Neuronal stem cell (in vitro differentiated cells): Measurements from ENCODE around the gene FBXO10.

ENCODE experiments used
- DNase-seq: peaks from one replicate; pipeline ENCODE4 v3.0.0-alpha.2; 2013; ENCODE audit warnings: low spot score
- H2AFZ ChIP-seq: one replicate; pipeline ENCODE4 v1.6.1; 2013; ENCODE audit warnings: mild to moderate bottlenecking, low read length, inconsistent platforms
- H2AK5ac ChIP-seq: 2 replicates; pipeline ENCODE4 v1.6.1; 2013; ENCODE audit warnings: low read depth, mild to moderate bottlenecking, inconsistent platforms, low read length, moderate library complexity, mixed read lengths
- H2BK120ac ChIP-seq: 2 replicates; pipeline ENCODE4 v1.6.1; 2013; ENCODE audit warnings: low read depth, mild to moderate bottlenecking, inconsistent platforms, low read length, moderate library complexity, mixed read lengths
- H2BK12ac ChIP-seq: one replicate; pipeline ENCODE4 v1.6.1; 2013; ENCODE audit warnings: low read length, inconsistent platforms
- H2BK15ac ChIP-seq: 2 replicates; pipeline ENCODE4 v1.6.1; 2013; ENCODE audit warnings: mild to moderate bottlenecking, low read length, inconsistent platforms, mixed read lengths
- H2BK5ac ChIP-seq: one replicate; pipeline ENCODE4 v1.6.1; 2013; ENCODE audit warnings: inconsistent platforms, mild to moderate bottlenecking, low read length, moderate library complexity
- H3K14ac ChIP-seq: one replicate; pipeline ENCODE4 v1.6.1; 2013; ENCODE audit warnings: low read length, inconsistent platforms
- H3K18ac ChIP-seq: 2 replicates; pipeline ENCODE4 v1.6.1; 2013; ENCODE audit warnings: low read length, inconsistent platforms
- H3K23ac ChIP-seq: 2 replicates; pipeline ENCODE4 v1.6.1; 2013; ENCODE audit warnings: low read depth, mild to moderate bottlenecking, mixed read lengths, low read length, inconsistent platforms; ENCODE audit not compliant: poor library complexity
- H3K27ac ChIP-seq: replicated peaks from 3 replicates; pipeline ENCODE4 v1.5.1; 2013; ENCODE audit warnings: low read length, inconsistent platforms
- H3K27me3 ChIP-seq, 3 experiments: 2 replicates each; pipeline ENCODE4 v1.6.1; 2013; ENCODE audit warnings: low read length in 3 of 3, mild to moderate bottlenecking in 2 of 3, inconsistent platforms in 1 of 3, low read depth in 1 of 3, mixed read lengths in 1 of 3, moderate library complexity in 1 of 3; ENCODE audit not compliant: control insufficient read depth in 3 of 3, insufficient read depth in 3 of 3
- H3K36me3 ChIP-seq, 2 donors: replicated peaks in 1 of 2; 2 replicates each; pipeline ENCODE4 v1.6.1; 2013; ENCODE audit warnings: low read length in 2 of 2; ENCODE audit not compliant: control insufficient read depth in 2 of 2, insufficient read depth in 2 of 2
- H3K4ac ChIP-seq: 2 replicates; pipeline ENCODE4 v1.6.1; 2013; ENCODE audit warnings: inconsistent platforms, mild to moderate bottlenecking, low read length, moderate library complexity
- H3K4me1 ChIP-seq, 2 donors: 1 replicate in 1 of 2; 2 replicates in 1 of 2; pipeline ENCODE4 v1.6.1; 2013; ENCODE audit warnings: low read length in 2 of 2, low read depth in 1 of 2; ENCODE audit not compliant: control insufficient read depth in 2 of 2, insufficient read depth in 1 of 2
- H3K4me2 ChIP-seq: one replicate; pipeline ENCODE4 v1.6.1; 2013; ENCODE audit warnings: mild to moderate bottlenecking, low read length, inconsistent platforms; ENCODE audit not compliant: insufficient read depth, poor library complexity, severe bottlenecking
- H3K4me3 ChIP-seq, 2 donors: 2 replicates each; pipeline ENCODE4 v1.5.1; 2013; ENCODE audit warnings: low read length in 2 of 2, mild to moderate bottlenecking in 2 of 2, inconsistent platforms in 1 of 2, moderate library complexity in 1 of 2
- H3K79me1 ChIP-seq: one replicate; pipeline ENCODE4 v1.6.1; 2013; ENCODE audit warnings: low read depth, mild to moderate bottlenecking, inconsistent platforms, low read length, moderate library complexity
- H3K9ac ChIP-seq: one replicate; pipeline ENCODE4 v1.6.1; 2013; ENCODE audit warnings: mild to moderate bottlenecking, low read depth, low read length, inconsistent platforms; ENCODE audit not compliant: poor library complexity
- H3K9me3 ChIP-seq, 2 donors: replicated peaks in 1 of 2; 2 replicates each; pipeline versions ENCODE3 to v1.6.1; 2013; ENCODE audit warnings: low read length in 2 of 2, mild to moderate bottlenecking in 2 of 2, inconsistent platforms in 1 of 2, low read depth in 1 of 2, mixed read lengths in 1 of 2, moderate library complexity in 1 of 2; ENCODE audit not compliant: control insufficient read depth in 2 of 2, insufficient read depth in 1 of 2
- H4K8ac ChIP-seq: one replicate; pipeline ENCODE4 v1.6.1; 2013; ENCODE audit warnings: low read depth, mild to moderate bottlenecking, inconsistent platforms, low read length, moderate library complexity
- H4K91ac ChIP-seq: one replicate; pipeline ENCODE4 v1.6.1; 2013; ENCODE audit warnings: low read length, low read depth, mild to moderate bottlenecking, inconsistent platforms; ENCODE audit not compliant: poor library complexity
- WGBS, 2 donors: extraction: QIAGEN DNeasy Blood & Tissue Kit; methylation state at CpG; one replicate each; pipeline ENCODE4 v1.1.7; 2013; ENCODE audit warnings: missing lambda C conversion rate in 2 of 2, mixed read lengths in 1 of 2; ENCODE audit not compliant: insufficient read length in 2 of 2, insufficient replicate concordance in 1 of 2; ENCODE audit errors: extremely low coverage in 2 of 2; 5-methylcytosine and 5-hydroxymethylcytosine counted together

Gene FBXO10

GRCh38 chr9:37501957-37502596, 74.1 kb downstream of the FBXO10 start:
- H4K8ac ChIP-seq: no peak overlapping the region
- H3K27me3 ChIP-seq: no peaks in the 10 kb centered on the region
- no peak overlapping the region for H3K14ac ChIP-seq
- peaks cover 41 to 95% of the 10 kb centered on the region in 2 donors for H3K36me3 ChIP-seq
- no peaks in the 10 kb centered on the region for H3K79me1 ChIP-seq
- H3K4me2 ChIP-seq: no peak overlapping the region
- no CpG with 5 or more reads among the region's 2 CpGs for WGBS, 2 donors
- no peak overlapping the region for H3K18ac ChIP-seq
- H2BK120ac ChIP-seq: no peak overlapping the region
- no peak overlapping the region for H2AFZ ChIP-seq
- no peak overlapping the region for H3K9ac ChIP-seq
- H3K9me3 ChIP-seq: no peaks in the 10 kb centered on the region
- H3K27ac ChIP-seq: no peak overlapping the region
- no peak for DNase-seq
- no peak overlapping the region for H2AK5ac ChIP-seq
- H4K91ac ChIP-seq: no peak overlapping the region
- H3K4me3 ChIP-seq: no peak overlapping the region
- no peak overlapping the region for H2BK15ac ChIP-seq
- no peak overlapping the region for H2BK5ac ChIP-seq
- H2BK12ac ChIP-seq: no peak overlapping the region
- H3K23ac ChIP-seq: no peak overlapping the region
- H3K4ac ChIP-seq: no peak overlapping the region
- no peaks in the 10 kb centered on the region for H3K4me1 ChIP-seq

- no peak overlapping the region for H4K91ac ChIP-seq
- peaks cover 48 to 97% of the 10 kb centered on the region in 2 donors for H3K36me3 ChIP-seq
- H3K9ac ChIP-seq: no peak overlapping the region
- H3K27ac ChIP-seq: no peak overlapping the region
- H3K27me3 ChIP-seq: no peaks in the 10 kb centered on the region
- no peak overlapping the region for H2AK5ac ChIP-seq
- no peak overlapping the region for H4K8ac ChIP-seq
- no peak overlapping the region for H3K23ac ChIP-seq
- H3K4me1 ChIP-seq: no peaks in the 10 kb centered on the region
- no peak overlapping the region for H3K4ac ChIP-seq
- H3K9me3 ChIP-seq: no peaks in the 10 kb centered on the region
- H3K14ac ChIP-seq: no peak overlapping the region
- H3K79me1 ChIP-seq: no peaks in the 10 kb centered on the region
- no peak overlapping the region for H2BK15ac ChIP-seq
- H3K18ac ChIP-seq: no peak overlapping the region
- no peak overlapping the region for H2BK5ac ChIP-seq
- WGBS, 2 donors: no CpG with 5 or more reads among the region's 6 CpGs
- no peak overlapping the region for H2BK120ac ChIP-seq
- H3K4me3 ChIP-seq: no peak overlapping the region
- no peak overlapping the region for H2BK12ac ChIP-seq
- no peak overlapping the region for H2AFZ ChIP-seq
- no peak for DNase-seq
- no peak overlapping the region for H3K4me2 ChIP-seq
Observed at GRCh38 chr9:37499297-37499696, 76.9 kb downstream of the FBXO10 start.

- Histone ChIP-seq H3K36me3 (peaks cover 48 to 97% of the 10 kb centered on the region in 2 donors), H3K27ac (no peak overlapping the region), H2AFZ (no peak overlapping the region), H3K4me2 (no peak overlapping the region), H2AK5ac (no peak overlapping the region), H3K9ac (no peak overlapping the region), H4K91ac (no peak overlapping the region), H3K27me3 (no peaks in the 10 kb centered on the region), H3K79me1 (no peaks in the 10 kb centered on the region), H3K18ac (no peak overlapping the region), H3K14ac (no peak overlapping the region), H3K9me3 (no peaks in the 10 kb centered on the region), H3K4me1 (no peaks in the 10 kb centered on the region), H3K23ac (no peak overlapping the region), H3K4ac (no peak overlapping the region), H2BK15ac (no peak overlapping the region), H3K4me3 (no peak overlapping the region), H4K8ac (no peak overlapping the region), H2BK12ac (no peak overlapping the region), H2BK120ac (no peak overlapping the region), H2BK5ac (no peak overlapping the region)
- no CpG with 5 or more reads among the region's 3 CpGs for WGBS, 2 donors
- DNase-seq: no peak
Observed at GRCh38 chr9:37498457-37498856, 77.7 kb downstream of the FBXO10 start.

- DNase-seq: no peak
Observed at GRCh38 chr9:37497320-37497719, 78.9 kb downstream of the FBXO10 start.

More at GRCh38 chr9:37497320-37497719, 78.9 kb downstream of the FBXO10 start:
- H3K4me3 ChIP-seq: no peak overlapping the region
- no CpG with 5 or more reads among the region's 3 CpGs for WGBS, 2 donors
- no peak overlapping the region for H3K4me2 ChIP-seq
- H3K4me1 ChIP-seq: no peaks in the 10 kb centered on the region
- H3K79me1 ChIP-seq: no peaks in the 10 kb centered on the region
- no peak overlapping the region for H3K18ac ChIP-seq
- H4K91ac ChIP-seq: no peak overlapping the region
- no peak overlapping the region for H2BK120ac ChIP-seq
- no peaks in the 10 kb centered on the region for H3K27me3 ChIP-seq
- H3K9ac ChIP-seq: no peak overlapping the region
- H3K27ac ChIP-seq: no peak overlapping the region
- H2AFZ ChIP-seq: no peak overlapping the region
- H3K4ac ChIP-seq: no peak overlapping the region
- no peaks in the 10 kb centered on the region for H3K9me3 ChIP-seq
- no peak overlapping the region for H3K23ac ChIP-seq
- no peak overlapping the region for H4K8ac ChIP-seq
- peaks cover 49 to 97% of the 10 kb centered on the region in 2 donors for H3K36me3 ChIP-seq
- no peak overlapping the region for H2BK5ac ChIP-seq
- H3K14ac ChIP-seq: no peak overlapping the region
- H2BK15ac ChIP-seq: no peak overlapping the region
- no peak overlapping the region for H2BK12ac ChIP-seq
- no peak overlapping the region for H2AK5ac ChIP-seq
